Right hindlimb (tissue), 1 donor: ENCODE measurements around the gene PTPRD.
A peak's percentile ranks its signal among the peaks of the same experiment; 100 is the strongest.

Experiments
- DNase-seq: peaks from one replicate; pipeline ENCODE4 v3.0.0-alpha.2; 2018

Gene PTPRD

GRCh38 chr9:9730174-9730573 lies 882.6 kb downstream of the PTPRD start:
- DNase-seq = no peak

- DNase-seq = no peak
These were observed 883.7 kb downstream of the PTPRD start for GRCh38 chr9:9729082-9729481.

- DNase-seq = no peak
These were observed 893.3 kb downstream of the PTPRD start for GRCh38 chr9:9719373-9720112.

- no peak for DNase-seq
These were observed 894.1 kb downstream of the PTPRD start for GRCh38 chr9:9718691-9719090.

GRCh38 chr9:9679433-9679832 lies 933.4 kb downstream of the PTPRD start:
- no peak for DNase-seq

- DNase-seq = no peak
These were observed 938.3 kb downstream of the PTPRD start for GRCh38 chr9:9674461-9674860.

GRCh38 chr9:9670454-9670853 lies 942.3 kb downstream of the PTPRD start:
- DNase-seq = no peak

- DNase-seq = no peak
These were observed 967.8 kb downstream of the PTPRD start for GRCh38 chr9:9645006-9645405.

GRCh38 chr9:9631284-9631683 lies 981.5 kb downstream of the PTPRD start:
- DNase-seq = no peak

- DNase-seq = no peak
These were observed 987.6 kb downstream of the PTPRD start for GRCh38 chr9:9625248-9625647.

- DNase-seq = no peak
These were observed 989.3 kb downstream of the PTPRD start for GRCh38 chr9:9623506-9623905.

- no peak for DNase-seq
These were observed 991.4 kb downstream of the PTPRD start for GRCh38 chr9:9621355-9621940.

- no peak for DNase-seq
These were observed 992.1 kb downstream of the PTPRD start for GRCh38 chr9:9620736-9621135.

GRCh38 chr9:9615086-9615485 lies 997.7 kb downstream of the PTPRD start:
- no peak for DNase-seq

GRCh38 chr9:9614607-9615006 lies 998.2 kb downstream of the PTPRD start:
- no peak for DNase-seq

- DNase-seq = no peak
These were observed 1000.0 kb downstream of the PTPRD start for GRCh38 chr9:9612755-9613154.

GRCh38 chr9:9612270-9612669 lies 1000.5 kb downstream of the PTPRD start:
- peak; percentile 23 for DNase-seq

GRCh38 chr9:9605681-9606080 lies 1007.1 kb downstream of the PTPRD start:
- no peak for DNase-seq

- DNase-seq = no peak
These were observed 1009.5 kb downstream of the PTPRD start for GRCh38 chr9:9603345-9603744.

- DNase-seq = no peak
These were observed 1014.1 kb downstream of the PTPRD start for GRCh38 chr9:9598723-9599122.

- no peak for DNase-seq
These were observed 1020.7 kb downstream of the PTPRD start for GRCh38 chr9:9592104-9592503.

- no peak for DNase-seq
These were observed 1026.9 kb downstream of the PTPRD start for GRCh38 chr9:9585920-9586319.

- DNase-seq = no peak
These were observed 1038.7 kb downstream of the PTPRD start for GRCh38 chr9:9574080-9574479.

- DNase-seq = no peak
These were observed 1047.1 kb downstream of the PTPRD start for GRCh38 chr9:9565700-9566099.

GRCh38 chr9:9563817-9564216 lies 1049.0 kb downstream of the PTPRD start:
- DNase-seq = no peak
